A549 treated with DMSO at 1 μM for 4 hours (cell line): Measurements from ENCODE around the gene F2RL1. TPM values are rescaled to one million over a fixed set of nuclear protein-coding genes. Genes with fewer than 3 reads are reported as not detected.

Experiments used
- total RNA-seq: library from RNA; stranded (reverse); fragments of 200-300 nt; extraction: Qiagen RNA extraction; gene quantifications from 5 replicates; pipeline ENCODE4 v1.2.3, GENCODE V29; 2022; ENCODE audit warnings: low read depth

Gene F2RL1, protein sequence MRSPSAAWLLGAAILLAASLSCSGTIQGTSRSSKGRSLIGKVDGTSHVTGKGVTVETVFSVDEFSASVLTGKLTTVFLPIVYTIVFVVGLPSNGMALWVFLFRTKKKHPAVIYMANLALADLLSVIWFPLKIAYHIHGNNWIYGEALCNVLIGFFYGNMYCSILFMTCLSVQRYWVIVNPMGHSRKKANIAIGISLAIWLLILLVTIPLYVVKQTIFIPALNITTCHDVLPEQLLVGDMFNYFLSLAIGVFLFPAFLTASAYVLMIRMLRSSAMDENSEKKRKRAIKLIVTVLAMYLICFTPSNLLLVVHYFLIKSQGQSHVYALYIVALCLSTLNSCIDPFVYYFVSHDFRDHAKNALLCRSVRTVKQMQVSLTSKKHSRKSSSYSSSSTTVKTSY
- 254 to 389 TPM (median 310 TPM) in 5 replicates for total RNA-seq

DNA sequence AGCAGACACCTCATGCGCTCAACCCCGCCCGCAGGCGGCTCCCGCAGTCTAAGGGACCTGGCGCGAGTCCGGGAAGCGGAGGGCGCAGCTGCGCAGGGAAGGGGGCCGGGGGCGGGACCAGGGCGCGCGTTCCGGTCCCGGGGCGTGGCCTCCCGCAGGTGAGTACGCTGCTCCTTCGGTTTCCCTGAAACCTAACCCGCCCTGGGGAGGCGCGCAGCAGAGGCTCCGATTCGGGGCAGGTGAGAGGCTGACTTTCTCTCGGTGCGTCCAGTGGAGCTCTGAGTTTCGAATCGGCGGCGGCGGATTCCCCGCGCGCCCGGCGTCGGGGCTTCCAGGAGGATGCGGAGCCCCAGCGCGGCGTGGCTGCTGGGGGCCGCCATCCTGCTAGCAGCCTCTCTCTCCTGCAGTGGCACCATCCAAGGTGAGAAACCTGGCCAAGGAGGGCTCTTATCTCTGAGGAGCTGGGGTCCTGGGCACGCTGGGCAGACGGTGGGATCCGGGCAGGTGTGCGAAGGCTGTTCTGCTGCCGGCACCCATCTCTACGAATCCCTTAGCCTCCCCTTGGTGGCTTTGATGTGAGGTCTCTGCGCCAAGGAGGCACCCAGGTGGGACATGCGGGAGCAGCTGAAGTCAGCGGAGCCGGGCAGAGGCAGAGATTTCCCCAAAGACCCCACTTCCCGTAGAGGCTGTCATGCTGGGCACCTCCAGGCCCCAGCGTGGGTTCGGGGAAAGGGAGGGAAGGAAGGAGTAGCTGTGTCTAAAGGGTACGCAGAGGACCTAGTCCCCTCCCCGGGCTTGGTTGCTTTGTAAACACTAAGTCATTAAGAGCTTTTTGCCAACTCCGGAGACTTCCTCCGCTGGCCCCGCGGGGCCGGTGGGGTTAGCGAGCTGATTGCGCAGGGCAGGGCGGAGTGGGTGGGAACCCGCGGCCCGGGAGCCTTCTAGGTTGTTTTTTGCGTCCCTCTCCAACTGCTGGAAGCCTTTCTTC, at the start of gene F2RL1:
TSS of gene F2RL1 (plus strand) at position 187 of the 988 bp plus-strand sequence. CDS start at position 340, 153 bp downstream.

DNA sequence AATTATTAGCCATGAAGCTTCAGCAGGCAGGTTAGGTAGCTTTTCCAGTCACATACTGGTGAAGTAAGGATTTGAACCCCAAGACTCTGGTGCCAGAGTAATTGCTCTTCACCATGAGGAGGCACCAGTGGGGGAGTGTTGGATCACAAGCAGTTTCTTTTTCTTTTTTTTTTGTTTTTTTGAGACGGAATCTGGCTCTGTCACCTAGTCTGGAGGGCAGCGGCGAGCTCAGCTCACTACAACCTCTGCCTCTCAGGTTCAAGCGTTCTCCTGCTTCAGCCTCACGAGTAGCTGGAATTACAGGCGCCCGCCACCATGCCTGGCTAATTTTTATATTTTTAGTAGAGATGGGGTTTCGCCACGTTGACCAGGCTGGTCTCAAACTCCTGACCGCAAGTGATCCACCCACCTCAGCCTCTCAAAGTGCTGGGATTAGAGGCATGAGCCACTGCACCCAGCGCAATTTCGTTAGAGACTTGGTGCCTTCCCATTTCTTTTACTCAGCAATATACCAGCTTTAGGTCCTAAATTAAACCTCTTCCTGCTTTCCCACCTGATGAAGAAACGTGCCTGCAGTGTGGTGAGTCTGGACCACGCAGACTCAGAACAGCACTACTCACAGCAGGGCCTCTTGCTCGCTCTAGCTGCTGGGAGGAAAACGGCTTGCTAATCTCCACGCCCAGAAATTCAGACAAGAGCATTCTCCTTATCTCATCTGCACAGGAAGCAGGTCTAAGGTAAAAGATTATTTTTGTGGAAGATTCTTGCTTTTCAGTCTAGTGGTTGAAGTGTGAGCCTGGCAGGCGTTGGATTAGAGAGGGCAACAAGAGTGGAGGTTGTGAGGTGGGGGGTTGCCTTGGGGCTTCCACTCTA, 30.8 kb downstream of the F2RL1 start, which contains the start of gene S100Z:
TSS of gene S100Z (plus strand) at position 596 of the 873 bp plus-strand sequence. CDS start 25,346 bp downstream, outside the sequence.

Other genes with a start within 250 kb of the F2RL1 start
- gene F2RL2, start 195.6 kb upstream of the F2RL1 start, total RNA-seq = 6.0 to 6.8 TPM (median 6.6 TPM) in 5 replicates
- 36.5 to 60.6 TPM (median 56.1 TPM) in 5 replicates for gene F2R, start 102.9 kb upstream of the F2RL1 start, total RNA-seq
- gene S100Z, start 31.0 kb downstream of the F2RL1 start, total RNA-seq = not detected in 5 replicates
- gene CRHBP, start 134.0 kb downstream of the F2RL1 start, total RNA-seq = 0.09 to 0.16 TPM (median 0.14 TPM) in 3 of 5 replicates, not detected in the others
- gene AGGF1, start 211.4 kb downstream of the F2RL1 start, total RNA-seq = 12.8 to 17.4 TPM (median 15.4 TPM) in 5 replicates